ENCODE measurements around the gene ABL1.

Gene ABL1

DNA sequence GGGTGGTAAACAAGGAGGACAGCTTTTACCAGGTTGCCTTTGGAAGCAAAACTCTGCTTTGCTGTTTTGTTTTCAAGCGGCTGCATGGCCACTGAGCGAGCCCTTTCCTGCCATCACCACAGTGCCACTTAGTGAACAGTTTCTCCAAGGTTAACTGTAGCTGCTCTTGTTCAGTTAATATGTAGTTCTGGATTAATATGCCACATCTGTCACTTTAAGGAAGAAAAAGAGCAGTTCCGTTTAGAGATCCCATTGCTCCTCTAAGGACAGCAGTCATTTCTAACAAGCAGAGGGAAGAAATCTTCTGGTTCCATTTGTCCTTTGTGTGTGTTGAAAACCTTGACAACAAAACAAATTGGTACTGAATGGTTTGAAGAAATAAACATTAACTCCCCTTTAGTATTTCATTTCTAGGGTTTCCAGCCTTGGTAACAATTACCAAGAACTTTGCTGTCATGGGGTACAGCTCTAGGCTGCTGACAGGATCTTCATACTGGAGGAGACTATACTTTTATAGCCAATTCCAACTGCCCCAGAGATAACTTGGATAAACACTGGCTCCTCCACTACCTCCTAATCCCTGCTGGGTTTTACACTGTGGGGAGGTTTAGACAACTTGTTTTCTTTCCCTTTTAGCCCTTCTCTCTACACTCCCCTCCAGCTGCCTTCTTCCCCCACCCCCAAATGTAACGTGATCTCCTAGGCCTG, 10.3 kb upstream of the ABL1 start:
- in situ Hi-C loops (cut with MboI; ENCODE audit: low sequenced_read_pairs) = no loop called here

DNA sequence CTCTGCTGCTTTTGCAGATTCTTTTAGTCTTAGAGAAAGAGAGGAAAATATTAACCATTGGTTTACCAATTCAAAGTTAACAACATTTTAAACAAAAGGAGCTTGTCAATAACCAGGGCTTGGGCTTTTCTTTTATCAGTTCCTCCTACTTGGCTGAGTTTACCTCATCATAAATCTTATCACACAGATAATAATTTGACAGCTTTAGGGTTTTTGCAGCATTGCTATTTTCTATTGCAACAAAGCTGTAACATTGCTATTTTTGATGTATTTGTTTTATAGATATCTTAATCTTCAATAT, 9.8 kb upstream of the ABL1 start:
- in situ Hi-C loops (cut with MboI; ENCODE audit: low sequenced_read_pairs) = no loop called here

DNA sequence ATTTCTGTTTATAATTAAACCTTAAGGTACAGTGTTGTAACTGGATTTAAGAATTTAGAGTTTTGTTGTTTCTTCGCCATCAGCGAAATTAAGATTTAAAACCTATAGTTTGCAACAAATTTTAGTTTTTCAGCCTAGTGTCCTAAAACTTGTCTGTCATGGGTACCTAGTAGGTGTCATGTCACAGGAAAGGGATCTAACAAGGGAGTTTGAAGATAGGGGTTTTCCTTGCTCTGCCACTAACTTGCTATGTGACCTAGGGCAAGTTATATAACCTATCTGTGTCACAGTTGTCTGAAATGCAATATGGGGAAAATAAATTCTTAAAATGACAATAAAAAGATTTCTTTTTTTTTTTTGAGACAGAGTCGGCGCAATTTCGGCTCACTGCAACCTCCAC, 9.2 kb upstream of the ABL1 start:
- in situ Hi-C loops (cut with MboI; ENCODE audit: low sequenced_read_pairs) = no loop called here

DNA sequence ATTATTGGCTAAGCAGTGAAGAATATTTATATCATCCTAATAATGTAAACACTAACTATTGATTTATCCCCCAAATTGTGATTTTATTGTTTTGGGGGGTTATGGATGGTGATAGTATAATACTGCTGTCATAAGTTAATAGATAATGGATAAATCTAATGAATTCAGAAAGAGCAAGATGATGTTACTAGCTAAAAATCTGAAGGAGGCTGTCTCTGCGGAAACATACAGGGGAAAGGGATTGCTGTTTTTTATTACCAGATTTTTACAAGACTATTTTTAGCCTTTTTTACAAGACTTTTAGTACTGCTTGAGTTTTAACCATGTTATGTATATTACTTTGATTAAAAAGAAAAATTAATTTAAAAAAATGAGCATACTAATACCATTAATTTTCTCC, 5.3 kb upstream of the ABL1 start:
- in situ Hi-C loops (cut with MboI; ENCODE audit: low sequenced_read_pairs) = no loop called here

DNA sequence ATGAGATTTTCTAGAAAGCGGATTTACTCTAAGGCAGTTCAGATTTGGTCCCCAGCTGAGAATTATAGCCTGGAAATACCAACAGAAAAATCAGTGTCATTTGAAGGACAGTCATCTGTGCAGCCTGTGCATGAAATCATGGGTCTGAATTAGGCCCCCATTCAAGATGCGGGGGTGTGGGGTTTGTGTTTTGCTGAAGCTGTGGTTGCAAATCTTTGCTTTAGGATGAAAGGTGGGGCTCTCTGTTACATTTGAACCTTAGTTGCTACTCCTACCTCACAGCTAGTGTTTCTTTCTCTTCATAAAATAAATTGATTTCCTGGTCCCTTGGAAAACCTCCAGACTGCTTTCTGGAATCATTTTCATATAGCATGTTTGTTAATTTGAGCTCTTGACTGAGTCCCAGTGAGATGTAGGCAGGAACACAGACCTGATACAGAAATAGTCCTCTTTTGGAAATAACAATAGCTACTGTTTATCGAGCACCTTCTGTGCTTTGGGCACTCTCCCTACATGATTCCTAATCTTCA, 4.8 kb upstream of the ABL1 start:
- in situ Hi-C loops (cut with MboI; ENCODE audit: low sequenced_read_pairs) = no loop called here

DNA sequence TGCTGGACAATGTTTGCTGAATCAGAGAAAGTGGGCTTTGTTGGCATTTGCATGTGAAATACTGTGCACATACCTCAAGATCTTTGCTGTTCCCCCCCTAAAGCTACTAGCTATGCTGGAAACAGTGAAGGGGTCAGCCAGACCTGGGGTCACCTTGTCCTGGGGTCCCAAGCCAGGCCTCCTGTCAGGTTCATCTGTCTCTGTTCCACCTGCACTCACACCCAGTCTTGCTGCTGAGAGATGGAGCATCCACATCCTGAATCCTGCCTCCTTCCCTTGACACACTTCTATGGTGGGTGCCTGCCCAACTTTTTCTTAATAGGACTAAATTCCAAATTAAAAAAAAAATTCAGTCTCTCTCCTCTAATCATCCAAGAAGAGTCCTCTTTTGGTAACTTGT, 4.0 kb upstream of the ABL1 start:
- in situ Hi-C loops (cut with MboI; ENCODE audit: low sequenced_read_pairs) = no loop called here

DNA sequence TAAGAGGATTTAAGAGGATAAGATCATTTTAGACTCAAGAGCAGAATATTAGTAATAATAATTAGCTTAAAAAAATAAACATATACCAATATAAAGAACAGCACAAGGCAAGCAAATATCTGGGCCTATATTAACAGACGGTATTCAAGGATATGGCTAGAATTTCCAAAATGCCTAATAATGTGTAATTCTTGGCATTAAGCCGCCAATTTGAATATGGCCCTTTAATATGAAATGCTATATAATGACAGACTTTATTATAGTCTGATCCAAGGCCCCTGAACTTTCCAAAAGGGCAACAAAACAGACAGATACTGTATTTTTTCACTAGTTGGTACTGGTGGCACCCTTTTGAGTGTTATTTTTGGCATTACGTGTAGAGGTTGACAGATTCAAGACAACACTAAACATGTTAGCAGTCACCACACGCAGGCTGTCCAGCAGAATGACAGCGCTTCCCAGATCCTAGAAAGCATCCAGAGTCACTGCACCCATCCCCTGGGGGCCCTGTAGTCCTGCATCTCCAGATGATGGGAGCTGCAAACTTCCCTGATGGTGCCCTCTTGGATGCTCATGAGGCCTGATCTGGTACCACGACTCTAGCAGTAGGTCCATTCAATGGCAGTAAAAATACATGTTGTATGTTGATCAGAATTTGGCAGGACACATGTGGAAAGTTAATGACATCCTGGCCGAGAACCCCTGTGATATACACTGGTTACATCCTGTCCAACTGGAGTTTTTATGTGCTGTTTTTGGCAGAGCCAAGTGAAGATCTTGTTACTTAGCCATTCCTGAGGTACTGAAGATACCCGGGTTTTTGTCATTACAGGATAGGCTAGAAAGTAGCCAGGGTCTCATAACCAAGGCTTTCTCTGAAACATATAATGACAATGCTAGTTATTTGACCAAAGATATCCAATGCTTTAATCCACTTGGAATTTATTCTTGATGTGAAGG, 1.7 kb upstream of the ABL1 start:
- in situ Hi-C loops (cut with MboI; ENCODE audit: low sequenced_read_pairs) = no loop called here

DNA sequence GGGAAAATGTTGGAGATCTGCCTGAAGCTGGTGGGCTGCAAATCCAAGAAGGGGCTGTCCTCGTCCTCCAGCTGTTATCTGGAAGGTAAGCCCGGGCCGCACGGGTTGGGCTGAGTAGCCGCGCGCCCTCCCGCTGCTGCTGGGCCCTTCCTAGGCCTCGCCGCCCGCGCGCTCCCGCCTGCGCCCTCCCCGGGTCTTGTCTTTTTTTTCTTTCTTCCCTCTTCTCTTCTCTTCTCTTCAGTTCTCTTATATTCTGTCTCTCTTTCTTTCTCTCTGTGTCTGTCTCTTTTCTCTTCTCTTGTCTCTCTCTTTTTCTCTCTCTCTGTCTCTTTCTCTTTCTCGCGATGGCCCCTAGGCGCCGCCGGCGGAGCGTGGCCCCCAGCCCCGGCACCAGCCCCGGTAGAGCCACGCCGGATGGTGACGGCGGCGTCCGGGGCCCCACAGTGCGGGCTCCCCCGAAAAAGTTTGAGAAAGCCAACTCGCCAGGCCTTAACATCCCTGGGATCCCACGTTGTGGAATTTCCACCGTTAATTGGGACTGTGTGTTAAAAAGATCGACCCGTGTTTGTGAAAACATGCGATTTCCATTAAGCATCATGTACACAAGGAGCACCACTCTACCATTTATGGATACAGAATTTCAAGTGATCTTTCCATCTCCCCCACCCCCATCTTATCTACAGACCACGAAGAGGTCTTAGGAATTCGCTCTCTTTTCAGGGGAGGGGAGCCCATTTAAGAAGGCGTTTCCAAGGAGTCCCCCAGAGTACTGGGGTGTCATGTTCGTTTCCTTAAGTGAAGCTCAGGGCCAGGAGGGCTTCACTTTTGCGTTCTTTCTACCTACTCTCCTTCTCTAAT, 616 bp downstream of the ABL1 start:
- in situ Hi-C loops (cut with MboI; ENCODE audit: low sequenced_read_pairs) = no loop called here

DNA sequence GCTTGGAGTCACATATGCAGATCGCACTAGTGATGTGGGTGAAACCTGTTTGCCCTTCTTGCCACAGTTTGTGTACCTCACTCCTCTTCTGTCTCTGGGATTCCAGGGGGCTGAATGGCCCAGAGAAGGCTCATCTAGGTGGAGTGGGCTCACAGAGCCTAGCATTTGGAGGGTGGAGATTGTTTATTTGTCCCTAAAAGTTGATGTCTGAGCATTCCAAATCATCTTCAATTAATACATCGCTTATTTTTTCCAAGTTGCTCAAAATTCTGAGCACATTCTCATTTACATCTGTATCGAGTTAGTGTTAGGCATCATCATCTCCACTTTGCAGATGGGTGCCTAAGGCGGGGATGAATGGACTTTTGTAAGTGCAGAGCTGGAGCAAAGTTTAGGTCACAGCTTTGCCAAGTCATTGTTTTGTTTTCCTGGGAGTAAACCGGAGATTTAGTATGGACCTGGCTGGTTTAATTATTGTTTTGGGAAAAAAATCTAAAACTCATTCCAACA, 2.0 kb downstream of the ABL1 start:
- in situ Hi-C loops (cut with MboI; ENCODE audit: low sequenced_read_pairs) = no loop called here

DNA sequence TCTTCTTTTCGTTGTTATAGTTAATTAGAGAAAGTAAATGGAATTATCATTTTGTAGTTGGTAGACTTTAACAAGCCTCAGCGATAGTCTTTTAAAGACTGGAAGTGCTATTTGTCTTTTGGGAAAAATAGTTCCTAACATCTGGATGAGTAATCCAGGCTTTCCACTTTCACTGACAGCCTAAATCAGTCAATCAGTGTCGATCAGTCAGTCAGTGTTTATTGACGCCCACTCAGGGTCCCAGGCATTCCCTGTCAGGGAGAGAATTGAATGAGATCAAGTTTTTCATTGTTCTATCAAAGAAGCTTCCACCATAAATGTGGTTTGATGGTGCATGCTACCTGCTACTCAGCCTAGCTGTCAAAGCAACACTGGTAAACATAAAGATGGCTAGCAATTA, 2.6 kb downstream of the ABL1 start:
- in situ Hi-C loops (cut with MboI; ENCODE audit: low sequenced_read_pairs) = no loop called here

DNA sequence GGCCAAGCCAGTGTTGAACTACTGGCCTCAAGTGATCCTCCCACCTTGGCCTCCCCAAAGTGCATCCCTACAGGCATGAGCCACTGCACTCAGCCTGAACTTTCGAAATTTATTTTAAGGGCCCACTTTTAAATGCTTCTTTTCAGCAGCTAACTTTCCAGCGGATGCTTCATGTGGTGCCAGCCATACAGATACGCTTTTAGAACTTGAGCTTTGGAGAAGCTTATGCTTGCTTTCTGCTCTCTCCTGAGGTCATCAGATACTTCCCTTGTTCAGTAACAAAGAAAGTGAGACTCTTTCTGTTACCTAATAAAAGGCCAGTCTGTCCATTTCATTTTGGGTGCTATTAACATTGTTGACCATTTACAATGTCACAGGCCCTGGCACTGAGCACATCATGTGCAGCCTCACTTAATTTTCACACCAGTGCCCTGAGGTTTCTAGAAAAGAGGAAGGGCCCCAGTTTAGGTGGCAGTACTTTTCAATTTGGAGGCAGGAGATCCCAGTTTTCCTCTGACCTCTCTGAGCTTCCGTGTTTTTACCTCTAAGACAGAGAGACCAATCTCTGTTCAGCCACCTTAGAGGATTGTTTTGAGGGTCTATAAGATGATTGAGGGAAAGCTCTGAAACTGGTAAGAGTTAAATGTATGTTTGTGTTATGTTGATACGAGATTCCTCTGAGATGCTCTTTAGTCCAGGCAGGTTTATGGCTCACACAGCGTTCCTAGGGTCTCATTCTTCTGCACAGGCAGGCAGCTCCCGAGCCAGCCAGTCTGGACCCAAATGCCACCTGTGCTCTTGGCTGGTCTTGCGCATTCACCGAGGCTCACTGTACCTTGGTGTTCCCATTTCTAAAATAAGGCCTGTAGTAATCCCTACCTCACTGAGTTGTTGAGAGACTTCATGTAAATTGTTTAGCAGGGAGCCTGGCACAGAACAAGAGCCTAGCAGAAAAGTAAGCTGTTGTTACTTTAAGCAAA, 4.4 kb downstream of the ABL1 start:
- in situ Hi-C loops (cut with MboI; ENCODE audit: low sequenced_read_pairs) = no loop called here

DNA sequence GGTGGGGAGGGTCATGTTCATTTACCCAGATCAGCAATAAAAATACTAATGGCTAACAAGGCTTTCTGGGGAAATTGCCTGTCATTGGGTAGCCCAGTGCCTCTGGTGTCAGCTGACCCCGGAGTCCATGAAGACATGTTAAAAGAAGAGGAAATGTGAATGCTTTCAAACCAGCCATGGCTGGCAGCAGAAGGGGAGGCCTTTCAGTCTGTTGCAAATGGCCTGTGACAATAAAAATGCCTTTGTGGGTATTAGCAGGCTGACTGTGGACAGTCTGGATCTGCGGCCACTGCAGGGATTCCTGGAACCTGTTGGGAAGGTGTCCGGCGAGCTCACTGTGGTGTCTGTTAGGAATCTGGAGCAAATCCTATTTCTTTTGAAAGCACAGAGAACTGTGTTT, 7.5 kb downstream of the ABL1 start:
- in situ Hi-C loops (cut with MboI; ENCODE audit: low sequenced_read_pairs) = no loop called here

DNA sequence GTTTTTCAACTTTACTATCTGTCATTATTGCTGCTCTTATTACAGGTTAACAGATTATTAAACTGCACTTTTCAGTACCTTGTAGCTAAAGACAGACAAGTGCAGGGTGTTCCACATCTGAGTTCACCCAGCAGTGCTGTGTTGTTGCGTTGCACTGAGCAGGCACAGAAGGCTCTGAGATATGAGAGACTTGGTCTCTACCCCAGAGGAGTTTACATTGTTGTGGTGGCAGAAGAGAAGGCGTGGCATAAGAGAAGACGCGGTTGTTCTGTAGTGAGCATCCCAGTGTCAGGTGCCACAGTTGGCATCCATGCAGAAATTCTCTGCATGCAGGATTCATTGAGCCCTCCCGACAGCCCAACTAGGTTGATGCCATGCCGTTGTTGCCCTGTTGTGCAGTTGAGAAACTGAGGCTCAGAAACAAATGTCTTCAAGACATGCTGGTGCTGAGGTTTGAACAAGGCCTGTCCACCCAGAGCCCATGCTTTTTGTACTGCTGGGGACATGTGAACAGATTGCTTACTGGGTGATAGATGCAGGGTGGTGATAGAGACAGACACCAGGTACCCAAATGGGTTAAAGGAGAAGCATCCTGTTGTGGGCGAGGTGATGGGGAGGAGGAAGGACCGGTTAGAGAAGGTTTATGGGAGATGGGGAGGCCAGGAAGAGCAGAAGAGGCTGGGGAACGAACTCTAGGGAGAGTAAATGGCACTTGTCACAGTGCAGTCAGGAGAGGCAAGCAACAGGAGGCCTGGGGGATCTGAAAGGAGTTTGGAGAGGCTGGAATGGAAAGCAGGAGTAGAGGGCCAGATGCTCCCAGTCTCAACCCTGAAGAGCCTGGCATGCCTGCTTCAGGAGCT, 8.2 kb downstream of the ABL1 start:
- in situ Hi-C loops (cut with MboI; ENCODE audit: low sequenced_read_pairs) = no loop called here

DNA sequence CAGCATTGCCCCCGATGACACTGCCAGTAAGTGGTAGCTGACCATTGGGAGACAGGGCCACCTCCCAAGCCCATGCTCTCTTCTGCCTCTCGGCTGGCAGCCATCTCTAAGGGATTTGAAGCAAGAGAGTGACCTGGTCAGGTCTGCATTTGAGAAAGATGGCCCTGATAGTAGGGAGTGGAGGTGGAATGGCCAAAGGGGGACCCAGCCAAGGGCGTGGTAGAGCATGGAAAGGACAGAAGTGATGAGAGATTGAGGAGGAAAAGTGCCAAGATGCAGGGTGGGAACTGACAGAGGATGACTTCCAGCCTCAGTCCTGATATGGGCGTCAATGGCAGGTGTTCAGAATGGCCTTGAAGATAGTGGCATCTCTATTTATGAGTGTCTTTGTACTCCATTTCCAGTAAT, 9.0 kb downstream of the ABL1 start:
- in situ Hi-C loops (cut with MboI; ENCODE audit: low sequenced_read_pairs) = no loop called here

DNA sequence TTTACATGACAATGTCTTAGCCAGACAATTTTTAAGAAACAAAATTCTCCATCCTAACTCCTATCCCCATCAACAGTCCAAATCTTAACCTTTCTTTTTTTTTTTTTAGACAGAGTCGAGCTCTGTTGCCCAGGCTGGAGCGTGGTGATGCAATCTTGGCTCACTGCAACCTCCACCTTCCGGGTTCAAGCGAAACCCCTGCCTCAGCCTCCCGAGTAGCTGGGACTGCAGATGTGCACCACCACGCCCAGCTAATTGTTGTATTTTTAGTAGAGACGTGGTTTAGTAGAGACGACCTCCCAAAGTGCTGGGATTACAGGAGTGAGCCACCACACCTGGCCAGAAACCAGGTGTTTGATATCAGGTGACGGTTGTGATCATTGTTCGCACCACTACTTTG, 10.2 kb downstream of the ABL1 start:
- in situ Hi-C loops (cut with MboI; ENCODE audit: low sequenced_read_pairs) = no loop called here

DNA sequence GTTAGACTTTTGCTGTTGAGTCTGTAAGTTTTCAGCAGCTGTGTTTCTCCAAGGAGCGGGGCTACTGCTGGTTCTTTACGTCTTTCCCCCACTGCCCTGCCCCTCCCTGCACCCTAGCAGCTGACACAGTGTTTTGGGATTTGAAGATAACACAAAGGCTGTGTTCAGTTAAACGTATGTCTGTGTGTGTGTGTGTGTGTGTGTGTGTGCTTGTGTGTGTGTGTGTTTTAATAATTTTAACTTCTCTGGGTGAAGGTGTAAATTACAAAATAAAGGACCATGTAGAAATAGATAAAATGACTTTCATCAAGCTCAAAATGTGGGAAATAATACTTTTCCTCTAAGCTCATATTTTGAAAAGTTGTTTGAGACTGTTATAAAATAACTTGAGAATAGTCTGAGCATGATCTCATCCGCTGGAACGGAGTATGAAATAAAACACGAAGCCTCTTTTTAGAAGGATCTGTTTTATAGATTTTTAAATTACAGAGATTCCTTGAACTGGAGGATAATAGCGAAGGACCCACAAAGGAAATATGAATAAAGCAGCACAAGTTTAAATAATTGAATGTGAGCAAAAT, 10.9 kb downstream of the ABL1 start:
- in situ Hi-C loops (cut with MboI; ENCODE audit: low sequenced_read_pairs) = no loop called here

DNA sequence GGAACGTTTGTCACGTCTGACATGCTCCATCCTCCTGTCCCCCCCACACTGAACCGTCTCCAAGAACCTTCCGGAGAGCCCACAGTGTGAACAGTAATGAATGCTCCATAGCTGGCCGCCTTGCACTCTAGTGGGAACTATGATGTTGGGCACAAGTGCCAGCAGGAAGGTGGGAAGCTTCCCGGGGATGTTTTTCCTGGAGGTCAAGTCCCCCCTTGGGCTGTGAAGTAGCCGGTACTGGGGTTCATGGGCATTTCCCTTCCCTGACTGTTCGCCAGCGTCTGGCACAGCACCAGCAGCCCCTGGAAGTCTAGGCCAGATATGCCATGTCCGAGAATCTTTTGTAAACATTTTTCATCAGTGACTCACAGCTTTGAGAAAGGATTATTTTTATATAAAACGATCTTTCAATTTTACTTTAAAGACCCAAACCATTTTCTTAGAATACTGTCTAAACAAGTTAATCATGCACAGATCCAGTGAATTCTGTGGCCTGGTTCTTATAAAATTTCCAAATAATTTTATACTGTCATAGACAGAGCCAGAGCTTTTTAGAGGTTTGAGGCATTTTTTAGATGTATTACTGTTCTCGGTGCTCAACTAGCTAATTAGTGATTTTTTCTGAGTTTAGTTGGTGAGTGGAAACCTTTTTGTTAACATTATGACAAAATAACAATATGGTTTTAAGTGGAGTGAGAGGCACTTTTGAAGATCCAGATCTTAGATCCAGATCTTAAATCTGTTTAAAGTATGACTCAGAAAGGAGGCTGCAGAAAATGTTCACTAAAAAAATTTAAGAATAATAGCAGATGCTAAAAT, 11.6 kb downstream of the ABL1 start:
- in situ Hi-C loops (cut with MboI; ENCODE audit: low sequenced_read_pairs) = no loop called here
